GM19238 (cell line): ENCODE results near the gene CDX1.
A peak's percentile ranks its signal among the peaks of the same experiment; 100 is the strongest.

Source experiments
- DNase-seq: peaks from one replicate; pipeline ENCODE4 v3.0.0; 2011; ENCODE audit warnings: low spot score; ENCODE audit not compliant: insufficient read length

The CDX1 gene

GRCh38 chr5:150166650-150167511 is at the start of gene CDX1:
Gene CDX1, plus strand, starts transcription at chr5:150166778. Its CDS starts 99 bp downstream, at chr5:150166877.
- DNase-seq = no peak

GRCh38 chr5:150117945-150118560 is 48.5 kb upstream of the CDX1 start:
- no peak for DNase-seq

GRCh38 chr5:150118561-150119229 is 47.9 kb upstream of the CDX1 start:
- DNase-seq = no peak

- DNase-seq = no peak
These were observed 47.0 kb upstream of the CDX1 start for GRCh38 chr5:150119421-150120061.

- no peak for DNase-seq
These were observed 46.5 kb upstream of the CDX1 start for GRCh38 chr5:150120062-150120441.

- DNase-seq = no peak
These were observed 45.7 kb upstream of the CDX1 start for GRCh38 chr5:150120617-150121447.

GRCh38 chr5:150121448-150122157 is 45.0 kb upstream of the CDX1 start:
- no peak for DNase-seq

- DNase-seq = peak; percentile 76
These were observed 44.4 kb upstream of the CDX1 start for GRCh38 chr5:150122158-150122510.

GRCh38 chr5:150122536-150123481 is 43.8 kb upstream of the CDX1 start:
- no peak for DNase-seq

GRCh38 chr5:150123542-150123941 is 43.0 kb upstream of the CDX1 start:
- DNase-seq = no peak

- no peak for DNase-seq
These were observed 42.4 kb upstream of the CDX1 start for GRCh38 chr5:150124111-150124557.

- no peak for DNase-seq
These were observed 42.0 kb upstream of the CDX1 start for GRCh38 chr5:150124596-150124995.

- DNase-seq = no peak
These were observed 41.2 kb upstream of the CDX1 start for GRCh38 chr5:150125334-150125733.

GRCh38 chr5:150126199-150126920 is 40.2 kb upstream of the CDX1 start:
- no peak for DNase-seq

- DNase-seq = no peak
These were observed 39.7 kb upstream of the CDX1 start for GRCh38 chr5:150126921-150127265.

GRCh38 chr5:150129454-150129812 is 37.1 kb upstream of the CDX1 start:
- no peak for DNase-seq

GRCh38 chr5:150129813-150130492 is 36.6 kb upstream of the CDX1 start:
- peak; percentile 75 for DNase-seq

- no peak for DNase-seq
These were observed 36.1 kb upstream of the CDX1 start for GRCh38 chr5:150130493-150130922.
